GM12878 (cell line): ENCODE measurements around the gene NUP62. TPM values are rescaled to one million over a fixed set of nuclear protein-coding genes. Genes with fewer than 3 reads are reported as not detected.
A peak's percentile ranks its signal among the peaks of the same experiment; 100 is the strongest.

Source experiments
- ATF7 ChIP-seq: fragments of 450-650 bp; IDR thresholded peaks from 2 replicates; pipeline ENCODE4 v1.6.1; 2016; ENCODE audit warnings: low read depth, mild to moderate bottlenecking
- CHD2 ChIP-seq: IDR thresholded peaks from 2 replicates; pipeline ENCODE4 v1.6.1; 2011; ENCODE audit warnings: low read depth, low read length, improper control_type of control experiment, borderline replicate concordance
- CREM ChIP-seq: IDR thresholded peaks from 2 replicates; pipeline ENCODE4 v1.6.1; 2014; ENCODE audit warnings: antibody characterized with exemption, low read depth
- EED ChIP-seq: sonication (generic); IDR thresholded peaks from 2 replicates; pipeline ENCODE4 v1.6.1; 2016; ENCODE audit warnings: antibody characterized with exemption, low read depth
- FOS ChIP-seq: IDR thresholded peaks from 3 replicates; pipeline ENCODE4 v1.6.1; 2011; ENCODE audit warnings: borderline replicate concordance; ENCODE audit not compliant: insufficient read length; ENCODE audit errors: extremely low read depth
- HCFC1 ChIP-seq: fragments of 150-350 bp; IDR thresholded peaks from 2 replicates; pipeline ENCODE4 v1.6.1; 2014; ENCODE audit warnings: low read length
- HDAC2 ChIP-seq: fragments of 200-600 bp; sonication (generic); IDR thresholded peaks from 2 replicates; pipeline ENCODE4 v1.6.1; 2017
- JUND ChIP-seq: IDR thresholded peaks from 2 replicates; pipeline ENCODE4 v1.6.1; 2012; ENCODE audit warnings: low read depth, mild to moderate bottlenecking, low read length, improper control_type of control experiment, moderate library complexity
- NFXL1 ChIP-seq: fragments of 450-650 bp; IDR thresholded peaks from 2 replicates; pipeline ENCODE4 v1.6.1; 2017; ENCODE audit warnings: antibody characterized with exemption, mild to moderate bottlenecking, borderline replicate concordance
- NFYA ChIP-seq: IDR thresholded peaks from 2 replicates; pipeline ENCODE4 v1.6.1; 2011; ENCODE audit warnings: low read depth, mild to moderate bottlenecking, low read length, improper control_type of control experiment, borderline replicate concordance
- NR2C1 ChIP-seq: fragments of 450-650 bp; IDR thresholded peaks from 2 replicates; pipeline ENCODE4 v1.6.1; 2017; ENCODE audit warnings: antibody characterized with exemption, mild to moderate bottlenecking, moderate library complexity
- PAX5 ChIP-seq: IDR thresholded peaks from 2 replicates; pipeline ENCODE4 v1.6.1; 2011; ENCODE audit warnings: low read depth, low read length, borderline replicate concordance
- SUPT20H ChIP-seq: IDR thresholded peaks from 2 replicates; pipeline ENCODE4 v1.6.1; 2011; ENCODE audit warnings: low read depth, mild to moderate bottlenecking, low read length, moderate library complexity, borderline replicate concordance; ENCODE audit not compliant: control insufficient read depth
- SUZ12 ChIP-seq: fragments of 200-600 bp; sonication (generic); IDR thresholded peaks from one replicate; pipeline ENCODE4 v1.6.1; 2018; ENCODE audit warnings: antibody characterized with exemption, mild to moderate bottlenecking; ENCODE audit not compliant: unreplicated experiment
- WRNIP1 ChIP-seq: IDR thresholded peaks from 2 replicates; pipeline ENCODE4 v1.6.1; 2011; ENCODE audit warnings: low read depth, low read length, improper control_type of control experiment, borderline replicate concordance
- ZNF622 ChIP-seq: fragments of 450-650 bp; IDR thresholded peaks from 2 replicates; pipeline ENCODE4 v1.6.1; 2017; ENCODE audit warnings: mild to moderate bottlenecking, inconsistent platforms
- ZZZ3 ChIP-seq: IDR thresholded peaks from 2 replicates; pipeline ENCODE4 v1.6.1; 2011; ENCODE audit warnings: low read depth; ENCODE audit not compliant: control insufficient read depth, insufficient read length
- polyA plus RNA-seq, 11 experiments: library from polyadenylated mRNA; depleted of rRNA in 4 of 11; unstranded in 6 of 11; stranded (reverse) in 5 of 11; fragments of >200 nt; fragmentation: Nextera tagmentation in 4 of 11; fragmentation: Illumina TruSeq in 1 of 11; extraction: Ambion mirVana in 4 of 11; extraction: Trizol in 1 of 11; gene quantifications; 1 replicate in 1 of 11; 2 replicates in 10 of 11; pipeline versions ENCODE4 v1.2.1 to v1.2.3, GENCODE V29; 2011 to 2016; ENCODE audit warnings: inconsistent platforms in 2 of 11, missing spikeins in 2 of 11, low read depth in 1 of 11
- total RNA-seq, 4 experiments: library from RNA; depleted of rRNA in 3 of 4; stranded (reverse); fragments of >200 nt in 3 of 4; fragmentation: Illumina TruSeq in 1 of 4; extraction: Trizol in 1 of 4; gene quantifications; 2 replicates each; pipeline versions ENCODE4 v1.2.1 to v1.2.3, GENCODE V29; 2013 to 2021
- TF ChIP-seq, protein P1 (sequence below): IDR thresholded peaks from 2 replicates; pipeline ENCODE4 v1.6.1; 2011; ENCODE audit warnings: low read depth, low read length, improper control_type of control experiment, borderline replicate concordance
- TF ChIP-seq, protein P2 (sequence below): fragments of 450-650 bp; formaldehyde crosslinking; IDR thresholded peaks from 2 replicates; pipeline ENCODE4 v1.4.0; 2020; ENCODE audit warnings: mild to moderate bottlenecking, moderate library complexity
- TF ChIP-seq, protein P3 (sequence below): fragments of 450-650 bp; IDR thresholded peaks from 2 replicates; pipeline ENCODE4 v1.6.1; 2017; ENCODE audit warnings: mild to moderate bottlenecking

The NUP62 gene
- total and polyA plus RNA-seq, 10 of the 15 experiments (the other 5 are each of a cell fraction or from before 2014, with no cell fraction given) = 19.5 to 110 (median 66.9) TPM

DNA sequence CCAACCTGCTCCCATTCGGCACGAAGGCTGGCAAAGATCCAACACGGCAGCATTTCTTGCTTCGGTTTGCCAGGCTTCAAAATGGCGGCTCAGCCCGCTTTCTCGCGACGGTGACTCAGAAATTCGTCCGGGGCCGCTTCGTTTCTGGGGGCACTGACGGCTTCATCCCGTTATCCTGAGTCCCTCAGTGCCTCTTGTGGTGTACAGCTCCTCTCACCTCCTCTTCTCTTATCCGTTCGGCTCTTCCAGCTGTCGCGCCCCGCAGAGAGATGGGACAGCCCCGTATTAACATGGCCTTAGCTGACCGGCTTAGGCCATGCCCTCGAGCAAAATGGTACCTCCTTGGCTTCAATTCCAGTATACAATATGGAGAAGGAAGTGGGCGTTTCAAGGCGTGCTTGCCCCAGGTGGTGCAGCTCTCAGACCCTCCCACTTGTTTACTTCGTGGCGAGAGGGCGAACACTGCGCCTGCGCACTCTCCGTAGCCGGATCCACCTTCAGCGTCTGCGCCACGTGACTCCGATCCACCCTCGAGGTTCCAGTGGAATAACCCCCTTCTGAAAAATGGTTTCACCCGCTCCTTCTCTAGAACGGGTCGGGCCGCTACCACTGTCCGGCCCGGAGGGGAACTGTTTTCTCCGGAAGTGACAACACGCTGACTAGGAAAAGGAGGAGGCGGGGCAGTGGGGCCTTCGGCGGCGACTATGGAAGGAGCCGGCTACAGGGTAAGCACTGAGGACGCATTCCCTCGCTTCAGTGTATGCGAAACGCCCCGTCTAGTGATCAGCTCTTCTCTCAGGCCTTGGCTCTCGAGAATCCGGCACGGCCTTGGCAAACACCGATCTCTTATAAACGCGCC lies 52.1 kb downstream of the NUP62 start, which contains the start of the genes AKT1S1 and TBC1D17 (continued):
- peak; percentile 73 for TF ChIP-seq HCFC1
- no peak for TF ChIP-seq WRNIP1
- 0 out of 2 replicates have a peak, but pooled peaks have one; percentile 26 for TF ChIP-seq PAX5
- TF ChIP-seq, protein P1, sequence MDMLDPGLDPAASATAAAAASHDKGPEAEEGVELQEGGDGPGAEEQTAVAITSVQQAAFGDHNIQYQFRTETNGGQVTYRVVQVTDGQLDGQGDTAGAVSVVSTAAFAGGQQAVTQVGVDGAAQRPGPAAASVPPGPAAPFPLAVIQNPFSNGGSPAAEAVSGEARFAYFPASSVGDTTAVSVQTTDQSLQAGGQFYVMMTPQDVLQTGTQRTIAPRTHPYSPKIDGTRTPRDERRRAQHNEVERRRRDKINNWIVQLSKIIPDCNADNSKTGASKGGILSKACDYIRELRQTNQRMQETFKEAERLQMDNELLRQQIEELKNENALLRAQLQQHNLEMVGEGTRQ = peak; percentile 97
- TF ChIP-seq NFXL1 = no peak
- TF ChIP-seq, protein P2, sequence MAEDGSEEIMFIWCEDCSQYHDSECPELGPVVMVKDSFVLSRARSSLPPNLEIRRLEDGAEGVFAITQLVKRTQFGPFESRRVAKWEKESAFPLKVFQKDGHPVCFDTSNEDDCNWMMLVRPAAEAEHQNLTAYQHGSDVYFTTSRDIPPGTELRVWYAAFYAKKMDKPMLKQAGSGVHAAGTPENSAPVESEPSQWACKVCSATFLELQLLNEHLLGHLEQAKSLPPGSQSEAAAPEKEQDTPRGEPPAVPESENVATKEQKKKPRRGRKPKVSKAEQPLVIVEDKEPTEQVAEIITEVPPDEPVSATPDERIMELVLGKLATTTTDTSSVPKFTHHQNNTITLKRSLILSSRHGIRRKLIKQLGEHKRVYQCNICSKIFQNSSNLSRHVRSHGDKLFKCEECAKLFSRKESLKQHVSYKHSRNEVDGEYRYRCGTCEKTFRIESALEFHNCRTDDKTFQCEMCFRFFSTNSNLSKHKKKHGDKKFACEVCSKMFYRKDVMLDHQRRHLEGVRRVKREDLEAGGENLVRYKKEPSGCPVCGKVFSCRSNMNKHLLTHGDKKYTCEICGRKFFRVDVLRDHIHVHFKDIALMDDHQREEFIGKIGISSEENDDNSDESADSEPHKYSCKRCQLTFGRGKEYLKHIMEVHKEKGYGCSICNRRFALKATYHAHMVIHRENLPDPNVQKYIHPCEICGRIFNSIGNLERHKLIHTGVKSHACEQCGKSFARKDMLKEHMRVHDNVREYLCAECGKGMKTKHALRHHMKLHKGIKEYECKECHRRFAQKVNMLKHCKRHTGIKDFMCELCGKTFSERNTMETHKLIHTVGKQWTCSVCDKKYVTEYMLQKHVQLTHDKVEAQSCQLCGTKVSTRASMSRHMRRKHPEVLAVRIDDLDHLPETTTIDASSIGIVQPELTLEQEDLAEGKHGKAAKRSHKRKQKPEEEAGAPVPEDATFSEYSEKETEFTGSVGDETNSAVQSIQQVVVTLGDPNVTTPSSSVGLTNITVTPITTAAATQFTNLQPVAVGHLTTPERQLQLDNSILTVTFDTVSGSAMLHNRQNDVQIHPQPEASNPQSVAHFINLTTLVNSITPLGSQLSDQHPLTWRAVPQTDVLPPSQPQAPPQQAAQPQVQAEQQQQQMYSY (CRISPR knock-in tag) = no peak
- peak; percentile 96 for TF ChIP-seq CREM
- no peak for TF ChIP-seq ZNF622
- TF ChIP-seq EED = no peak
- no peak for TF ChIP-seq ZZZ3
- no peak for TF ChIP-seq SUZ12
- TF ChIP-seq FOS = no peak
- TF ChIP-seq JUND = peak; percentile 100
- TF ChIP-seq, protein P3, sequence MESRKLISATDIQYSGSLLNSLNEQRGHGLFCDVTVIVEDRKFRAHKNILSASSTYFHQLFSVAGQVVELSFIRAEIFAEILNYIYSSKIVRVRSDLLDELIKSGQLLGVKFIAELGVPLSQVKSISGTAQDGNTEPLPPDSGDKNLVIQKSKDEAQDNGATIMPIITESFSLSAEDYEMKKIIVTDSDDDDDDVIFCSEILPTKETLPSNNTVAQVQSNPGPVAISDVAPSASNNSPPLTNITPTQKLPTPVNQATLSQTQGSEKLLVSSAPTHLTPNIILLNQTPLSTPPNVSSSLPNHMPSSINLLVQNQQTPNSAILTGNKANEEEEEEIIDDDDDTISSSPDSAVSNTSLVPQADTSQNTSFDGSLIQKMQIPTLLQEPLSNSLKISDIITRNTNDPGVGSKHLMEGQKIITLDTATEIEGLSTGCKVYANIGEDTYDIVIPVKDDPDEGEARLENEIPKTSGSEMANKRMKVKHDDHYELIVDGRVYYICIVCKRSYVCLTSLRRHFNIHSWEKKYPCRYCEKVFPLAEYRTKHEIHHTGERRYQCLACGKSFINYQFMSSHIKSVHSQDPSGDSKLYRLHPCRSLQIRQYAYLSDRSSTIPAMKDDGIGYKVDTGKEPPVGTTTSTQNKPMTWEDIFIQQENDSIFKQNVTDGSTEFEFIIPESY = no peak
- TF ChIP-seq ATF7 = peak; percentile 99
- TF ChIP-seq HDAC2 = 0 out of 2 replicates have a peak, but pooled peaks have one; percentile 9
- TF ChIP-seq NR2C1 = peak; percentile 84
- no peak for TF ChIP-seq SUPT20H
- no peak for TF ChIP-seq NFYA
- peak; percentile 94 for TF ChIP-seq CHD2
